IPS-20b (cell line): ENCODE results near the gene HMCN2.

Experiments used
- H3K27ac ChIP-seq: one replicate; pipeline ENCODE4 v1.5.1; 2013; ENCODE audit warnings: low read length
- H3K27me3 ChIP-seq: 2 replicates; pipeline ENCODE4 v1.6.1; 2013; ENCODE audit warnings: mild to moderate bottlenecking, low read length, inconsistent platforms; ENCODE audit not compliant: insufficient read depth
- H3K36me3 ChIP-seq: 2 replicates; pipeline ENCODE4 v1.6.1; 2013; ENCODE audit warnings: low read depth, mild to moderate bottlenecking, inconsistent platforms, low read length, moderate library complexity; ENCODE audit not compliant: insufficient read depth
- H3K4me1 ChIP-seq: 2 replicates; pipeline ENCODE4 v1.6.1; 2013; ENCODE audit warnings: mild to moderate bottlenecking, control low read depth, inconsistent platforms, low read length, moderate library complexity; ENCODE audit not compliant: insufficient read depth
- H3K4me3 ChIP-seq: 2 replicates; pipeline ENCODE4 v1.5.1; 2013; ENCODE audit warnings: mild to moderate bottlenecking, low read length, inconsistent platforms
- H3K9ac ChIP-seq: 2 replicates; pipeline ENCODE4 v1.6.1; 2013; ENCODE audit warnings: low read depth, mild to moderate bottlenecking, inconsistent platforms, low read length, moderate library complexity
- H3K9me3 ChIP-seq: 2 replicates; pipeline ENCODE4 v1.6.1; 2013; ENCODE audit warnings: mild to moderate bottlenecking, low read depth, low read length, inconsistent platforms; ENCODE audit not compliant: insufficient read depth

The HMCN2 gene

GRCh38 chr9:130354806-130355205 is 89.2 kb downstream of the HMCN2 start:
- no peak overlapping the region for H3K4me3 ChIP-seq
- H3K4me1 ChIP-seq: no peaks in the 10 kb centered on the region
- H3K9me3 ChIP-seq: no peaks in the 10 kb centered on the region
- H3K36me3 ChIP-seq: no peaks in the 10 kb centered on the region
- H3K9ac ChIP-seq: no peak overlapping the region
- no peaks in the 10 kb centered on the region for H3K27me3 ChIP-seq
- no peak overlapping the region for H3K27ac ChIP-seq

GRCh38 chr9:130356033-130356432 is 90.5 kb downstream of the HMCN2 start:
- Histone ChIP-seq H3K9ac (no peak overlapping the region), H3K9me3 (no peaks in the 10 kb centered on the region), H3K27ac (no peak overlapping the region), H3K27me3 (no peaks in the 10 kb centered on the region), H3K4me1 (no peaks in the 10 kb centered on the region), H3K36me3 (0 out of 2 replicates have a peak, but pooled peaks cover 6% of the 10 kb centered on the region), H3K4me3 (no peak overlapping the region)

- no peak overlapping the region for H3K27ac ChIP-seq
- H3K4me1 ChIP-seq: no peaks in the 10 kb centered on the region
- H3K27me3 ChIP-seq: no peaks in the 10 kb centered on the region
- 0 out of 2 replicates have a peak, but pooled peaks cover 6% of the 10 kb centered on the region for H3K36me3 ChIP-seq
- no peaks in the 10 kb centered on the region for H3K9me3 ChIP-seq
- H3K4me3 ChIP-seq: no peak overlapping the region
- no peak overlapping the region for H3K9ac ChIP-seq
Measured at GRCh38 chr9:130356877-130357584, 91.5 kb downstream of the HMCN2 start.

- Histone ChIP-seq H3K4me1 (no peaks in the 10 kb centered on the region), H3K4me3 (no peak overlapping the region), H3K9me3 (no peaks in the 10 kb centered on the region), H3K27me3 (no peaks in the 10 kb centered on the region), H3K36me3 (0 out of 2 replicates have a peak, but pooled peaks cover 6% of the 10 kb centered on the region), H3K9ac (no peak overlapping the region), H3K27ac (no peak overlapping the region)
Measured at GRCh38 chr9:130358928-130359327, 93.4 kb downstream of the HMCN2 start.

DNA sequence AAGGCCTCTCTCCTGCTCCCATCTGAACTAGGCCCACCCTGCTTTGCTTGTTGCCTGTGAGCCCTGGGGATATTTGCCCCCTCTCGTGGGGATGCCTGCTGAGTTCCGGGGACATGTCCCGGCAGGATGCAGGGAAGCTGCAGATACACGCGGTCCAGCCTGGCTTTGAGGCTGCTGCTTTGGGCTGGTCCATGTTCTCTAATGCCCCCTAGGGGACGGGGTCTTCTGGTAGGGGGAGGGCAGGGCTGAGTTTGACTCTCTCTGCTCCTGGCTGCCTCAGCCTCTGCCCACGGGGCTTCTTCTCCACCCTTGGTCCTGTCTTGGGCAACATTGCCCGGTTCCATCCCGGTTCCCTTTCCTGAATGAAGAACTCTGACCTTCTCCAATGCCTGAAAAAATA is 94.3 kb downstream of the HMCN2 start:
- Histone ChIP-seq H3K27me3 (no peaks in the 10 kb centered on the region), H3K36me3 (0 out of 2 replicates have a peak, but pooled peaks cover 6% of the 10 kb centered on the region), H3K27ac (no peak overlapping the region), H3K9ac (no peak overlapping the region), H3K4me3 (no peak overlapping the region), H3K4me1 (no peaks in the 10 kb centered on the region), H3K9me3 (no peaks in the 10 kb centered on the region)

- no peaks in the 10 kb centered on the region for H3K4me1 ChIP-seq
- H3K36me3 ChIP-seq: 0 out of 2 replicates have a peak, but pooled peaks cover 6% of the 10 kb centered on the region
- H3K4me3 ChIP-seq: no peak overlapping the region
- H3K27ac ChIP-seq: no peak overlapping the region
- H3K27me3 ChIP-seq: no peaks in the 10 kb centered on the region
- H3K9me3 ChIP-seq: no peaks in the 10 kb centered on the region
- H3K9ac ChIP-seq: no peak overlapping the region
Measured at GRCh38 chr9:130360672-130361071, 95.1 kb downstream of the HMCN2 start.

- no peak overlapping the region for H3K4me3 ChIP-seq
- H3K9ac ChIP-seq: no peak overlapping the region
- H3K27ac ChIP-seq: no peak overlapping the region
- H3K9me3 ChIP-seq: no peaks in the 10 kb centered on the region
- H3K27me3 ChIP-seq: no peaks in the 10 kb centered on the region
- 0 out of 2 replicates have a peak, but pooled peaks cover 6% of the 10 kb centered on the region for H3K36me3 ChIP-seq
- H3K4me1 ChIP-seq: no peaks in the 10 kb centered on the region
Measured at GRCh38 chr9:130361873-130362362, 96.4 kb downstream of the HMCN2 start.

DNA sequence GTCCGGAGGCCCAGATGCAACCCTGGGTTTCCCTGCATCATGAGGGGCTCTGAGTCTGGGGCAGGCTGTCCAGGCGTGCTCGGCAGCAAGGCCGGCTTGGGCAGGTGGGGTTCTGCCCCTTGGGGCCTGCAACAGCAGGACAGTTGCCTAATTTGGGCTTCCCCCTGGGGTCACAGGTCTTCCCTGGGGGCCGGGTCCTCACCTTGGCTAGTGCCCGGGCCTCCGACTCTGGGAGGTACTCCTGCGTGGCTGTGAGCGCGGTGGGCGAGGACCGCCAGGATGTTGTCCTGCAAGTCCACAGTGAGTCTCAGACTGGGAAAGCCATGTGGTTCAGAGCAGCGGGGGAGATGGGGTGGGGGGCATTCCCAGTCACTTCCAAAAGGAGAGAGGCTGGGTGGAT is 97.1 kb downstream of the HMCN2 start:
- Histone ChIP-seq H3K27ac (no peak overlapping the region), H3K36me3 (0 out of 2 replicates have a peak, but pooled peaks cover 6% of the 10 kb centered on the region), H3K9me3 (no peaks in the 10 kb centered on the region), H3K9ac (no peak overlapping the region), H3K4me3 (no peak overlapping the region), H3K4me1 (no peaks in the 10 kb centered on the region), H3K27me3 (no peaks in the 10 kb centered on the region)

GRCh38 chr9:130363755-130364404 is 98.3 kb downstream of the HMCN2 start:
- no peak overlapping the region for H3K9ac ChIP-seq
- H3K4me1 ChIP-seq: no peaks in the 10 kb centered on the region
- 0 out of 2 replicates have a peak, but pooled peaks cover 6% of the 10 kb centered on the region for H3K36me3 ChIP-seq

DNA sequence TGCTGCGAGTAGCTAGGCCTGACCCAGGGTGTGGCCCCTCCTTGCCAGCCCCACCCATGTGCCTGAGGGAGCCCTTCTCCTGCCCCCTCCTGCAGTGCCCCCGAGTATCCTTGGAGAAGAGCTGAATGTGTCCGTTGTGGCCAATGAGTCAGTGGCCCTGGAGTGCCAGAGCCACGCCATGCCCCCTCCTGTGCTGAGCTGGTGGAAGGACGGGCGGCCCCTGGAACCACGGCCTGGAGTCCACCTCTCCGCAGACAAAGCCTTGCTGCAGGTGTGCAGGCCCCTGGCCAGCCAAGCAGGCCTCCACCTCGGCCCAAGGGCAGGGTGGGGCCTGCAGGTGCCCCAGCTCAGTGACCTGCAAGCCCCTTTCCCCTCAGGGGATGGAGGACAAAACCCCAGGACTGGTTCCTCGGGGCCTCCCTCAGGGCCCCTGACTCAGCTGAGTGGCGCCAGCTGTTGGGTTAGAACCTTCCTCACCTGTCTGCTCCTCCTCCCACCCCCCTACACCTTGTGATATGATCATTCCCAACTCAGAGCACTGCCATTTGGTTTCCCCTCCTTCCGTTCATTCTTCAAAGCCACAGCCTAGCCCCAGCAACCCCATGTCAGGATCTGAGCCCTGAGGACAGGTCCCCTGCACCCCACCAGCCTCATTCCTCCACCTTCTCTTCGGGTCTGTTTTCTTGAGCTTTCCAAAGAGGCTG is 99.2 kb downstream of the HMCN2 start:
- H3K9me3 ChIP-seq: no peaks in the 10 kb centered on the region
- no peak overlapping the region for H3K9ac ChIP-seq
- 0 out of 2 replicates have a peak, but pooled peaks cover 6% of the 10 kb centered on the region for H3K36me3 ChIP-seq
- H3K27ac ChIP-seq: no peak overlapping the region
- H3K27me3 ChIP-seq: no peaks in the 10 kb centered on the region
- H3K4me3 ChIP-seq: no peak overlapping the region
- H3K4me1 ChIP-seq: no peaks in the 10 kb centered on the region

More at GRCh38 chr9:130363755-130364404, 98.3 kb downstream of the HMCN2 start:
- H3K9me3 ChIP-seq: no peaks in the 10 kb centered on the region
- H3K27me3 ChIP-seq: no peaks in the 10 kb centered on the region
- no peak overlapping the region for H3K27ac ChIP-seq
- H3K4me3 ChIP-seq: no peak overlapping the region

DNA sequence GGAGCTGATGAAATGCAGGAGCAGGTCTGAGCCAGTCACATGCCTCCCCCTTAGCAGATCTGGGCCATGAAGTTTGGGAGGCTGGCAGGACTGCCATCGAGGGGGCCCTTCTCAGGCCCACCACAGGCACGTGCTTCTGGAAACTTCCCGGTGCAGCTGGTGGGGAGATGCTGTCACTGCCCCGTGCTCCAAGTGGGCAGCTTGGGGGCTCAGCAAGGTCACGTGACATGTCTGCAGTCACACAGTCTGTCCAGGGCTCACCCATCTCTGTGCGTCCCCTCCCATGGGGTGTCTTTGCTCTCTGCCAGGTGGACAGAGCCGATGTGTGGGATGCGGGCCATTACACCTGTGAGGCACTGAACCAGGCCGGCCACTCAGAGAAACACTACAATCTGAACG is 99.8 kb downstream of the HMCN2 start:
- Histone ChIP-seq H3K4me1 (no peaks in the 10 kb centered on the region), H3K9me3 (no peaks in the 10 kb centered on the region), H3K27ac (no peak overlapping the region), H3K27me3 (no peaks in the 10 kb centered on the region), H3K36me3 (0 out of 2 replicates have a peak, but pooled peaks cover 6% of the 10 kb centered on the region), H3K9ac (no peak overlapping the region), H3K4me3 (no peak overlapping the region)
